Panc1 (cell line): Measurements from ENCODE around the gene CEP41. TPM values are rescaled to one million over a fixed set of nuclear protein-coding genes. Genes with fewer than 3 reads are reported as not detected.

ENCODE experiments used
- ATAC-seq: fragments of 200-7000 bp; cut with Tn5 transposase; 2 replicates; pipeline ENCODE4 v1.9.1; 2020; ENCODE audit warnings: mild to moderate bottlenecking, moderate library complexity
- BruUV-seq: library from RNA; stranded (reverse); fragments of 400-500 nt; replicated peaks from 2 replicates; lab custom pipeline; 2021; lab: Mats Ljungman, UMichigan
- CTCF ChIA-PET: fragments of 300-600 bp; sonication (Branson Sonifier 250); formaldehyde crosslinking; loops from one replicate; lab custom pipeline; 2022; ENCODE audit warnings: antibody characterized with exemption; lab: Charles Lee
- POLR2A ChIA-PET: fragments of 300-600 bp; sonication (Branson Sonifier 250); formaldehyde crosslinking; loops from one replicate; lab custom pipeline; 2022; ENCODE audit warnings: antibody characterized with exemption; lab: Charles Lee
- DNase-seq: peaks from one replicate; pipeline ENCODE4 v3.0.0-alpha.2; 2010; ENCODE audit warnings: low read depth, low spot score
- H3K27ac ChIP-seq: 2 replicates; pipeline ENCODE4 v1.5.1; 2011; ENCODE audit warnings: mild to moderate bottlenecking, low read length, inconsistent platforms
- H3K27me3 ChIP-seq: fragments of 200-500 bp; sonication (Bioruptor generic); 2 replicates; pipeline ENCODE4 v1.6.0; 2014; ENCODE audit warnings: low read length, inconsistent platforms; ENCODE audit not compliant: control insufficient read depth, insufficient read depth
- H3K36me3 ChIP-seq: fragments of 200-500 bp; sonication (Bioruptor generic); 2 replicates; pipeline ENCODE4 v1.5.1; 2014; ENCODE audit warnings: inconsistent platforms, mild to moderate bottlenecking, low read length, moderate library complexity; ENCODE audit not compliant: control insufficient read depth, insufficient read depth
- H3K4me1 ChIP-seq: 2 replicates; pipeline ENCODE4 v1.5.1; 2011; ENCODE audit warnings: inconsistent platforms, mild to moderate bottlenecking, low read length, moderate library complexity; ENCODE audit not compliant: control insufficient read depth, insufficient read depth
- H3K4me3 ChIP-seq, 2 experiments: 2 replicates each; pipeline ENCODE4 v1.5.1; 2011 to 2012; ENCODE audit warnings: low read depth in 2 of 2, low read length in 2 of 2, mild to moderate bottlenecking in 2 of 2, inconsistent platforms in 1 of 2, moderate library complexity in 1 of 2
- H3K9me3 ChIP-seq: fragments of 200-500 bp; sonication (Bioruptor generic); 2 replicates; pipeline ENCODE4 v1.5.1; 2014; ENCODE audit warnings: low read depth, mild to moderate bottlenecking, inconsistent platforms, low read length, moderate library complexity; ENCODE audit not compliant: control insufficient read depth, insufficient read depth
- CTCF ChIP-seq: fragments of 450-650 bp; IDR thresholded peaks from 2 replicates; pipeline ENCODE4 v1.5.1; 2017; ENCODE audit warnings: mild to moderate bottlenecking
- POLR2AphosphoS5 ChIP-seq: IDR thresholded peaks from 2 replicates; pipeline ENCODE4 v1.6.1; 2012; ENCODE audit warnings: mild to moderate bottlenecking, low read depth, low read length, moderate library complexity
- REST ChIP-seq, 2 experiments: IDR thresholded peaks; 2 replicates each; pipeline ENCODE4 v1.6.1; 2011 to 2012; ENCODE audit warnings: low read depth in 2 of 2, control low read depth in 1 of 2, low read length in 1 of 2, mild to moderate bottlenecking in 1 of 2, moderate library complexity in 1 of 2; ENCODE audit not compliant: insufficient read depth in 1 of 2
- SIN3A ChIP-seq: IDR thresholded peaks from 2 replicates; pipeline ENCODE4 v1.6.1; 2012; ENCODE audit warnings: low read depth, mild to moderate bottlenecking, low read length, moderate library complexity, borderline replicate concordance; ENCODE audit not compliant: insufficient read depth
- TCF7L2 ChIP-seq: IDR thresholded peaks from 2 replicates; pipeline ENCODE4 v1.6.1; 2011; ENCODE audit warnings: mild to moderate bottlenecking, low read depth, low read length, inconsistent platforms
- in situ Hi-C: cut with HindIII; loops from 2 replicates; pipeline ENCODE4 v1.10.0; 2016; ENCODE audit warnings: low sequenced_read_pairs, low pct_unique_long_range_greater_than_20kb
- intact Hi-C: fragments of 100-400 bp; cut with micrococcal nuclease; formaldehyde crosslinking; loops from one replicate; pipeline ENCODE4 v1.10.0; 2022; ENCODE audit not compliant: unreplicated experiment
- total RNA-seq: library from RNA; stranded (reverse); gene quantifications from one replicate; pipeline ENCODE4 v1.2.1, GENCODE V29; 2021; ENCODE audit not compliant: unreplicated experiment

CEP41 gene
- total RNA-seq, 1 experiment from 2014 or later: 13.2 TPM

DNA sequence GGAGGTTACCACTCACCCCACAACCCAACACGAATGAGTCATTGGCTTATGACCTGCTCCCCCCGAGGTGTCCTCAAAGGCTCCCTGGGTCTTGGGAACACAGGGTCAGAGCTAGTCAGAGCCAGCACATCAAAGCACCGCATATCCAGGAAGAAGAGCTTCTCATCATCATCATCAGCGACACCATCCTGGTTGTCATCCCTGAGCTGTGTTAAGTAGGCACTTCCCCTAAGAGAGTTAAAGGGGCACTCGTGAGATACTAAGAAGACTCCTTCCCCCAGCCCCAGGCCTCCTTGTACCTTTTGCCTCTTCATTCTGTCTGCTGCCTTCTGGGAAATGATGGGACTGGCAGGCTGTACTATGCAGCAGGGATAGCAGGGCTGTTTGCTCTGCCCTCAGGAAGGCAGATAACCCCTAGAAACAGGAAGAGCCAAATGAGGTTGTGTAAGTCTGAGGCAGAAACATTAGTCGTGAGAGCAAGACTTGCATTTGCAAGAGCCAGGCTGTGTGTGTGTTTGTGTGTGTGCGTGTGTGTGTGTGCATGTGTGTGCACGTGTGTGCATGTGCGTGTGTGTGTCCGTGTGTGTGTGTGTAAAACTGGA is 71.6 kb downstream of the CEP41 start:
- no peak overlapping the region for H3K27ac ChIP-seq
- H3K4me3 ChIP-seq: no peak overlapping the region
- no peaks in the 10 kb centered on the region for H3K9me3 ChIP-seq
- POLR2A ChIA-PET: no interaction called here
- in situ Hi-C loops: no loop called here
- TF ChIP-seq POLR2AphosphoS5 (no peak), CTCF (no peak), SIN3A (no peak), REST (IDR thresholded peaks at IDR 0.05; ENCODE audit: insufficient read depth in 1 of 2, low read depth in 2 of 2, low read length in 1 of 2) (no peak), TCF7L2 (no peak)
- BruUV-seq: no TSS peak
- H3K27me3 ChIP-seq: no peaks in the 10 kb centered on the region
- peaks cover 20% of the 10 kb centered on the region for H3K4me1 ChIP-seq
- CTCF ChIA-PET: no interaction called here
- intact Hi-C loops: no loop called here
- DNase-seq: no peak
- no peaks in the 10 kb centered on the region for H3K36me3 ChIP-seq
- no peak for ATAC-seq

GRCh38 chr7:130367836-130368746 is 72.7 kb downstream of the CEP41 start:
- Histone ChIP-seq H3K4me1 (peaks cover 14% of the 10 kb centered on the region), H3K36me3 (no peaks in the 10 kb centered on the region), H3K27ac (no peak overlapping the region), H3K9me3 (no peaks in the 10 kb centered on the region), H3K4me3 (no peak overlapping the region), H3K27me3 (no peaks in the 10 kb centered on the region)
- TF ChIP-seq POLR2AphosphoS5 (no peak), TCF7L2 (no peak), REST (IDR thresholded peaks at IDR 0.05; ENCODE audit: insufficient read depth in 1 of 2, low read depth in 2 of 2, low read length in 1 of 2) (no peak), SIN3A (no peak), CTCF (no peak)
- ChIA-PET POLR2A (interaction anchor here (0.7 kb wide), 1 partner anchor 142 kb away, joined by 3 read pairs; no protein-coding TSS in a partner anchor), CTCF (no interaction called here)
- DNase-seq (no peak), ATAC-seq (no peak)
- no TSS peak for BruUV-seq
- in situ Hi-C loops: no loop called here
- intact Hi-C loops: no loop called here
